Osteoblast (primary cell): ENCODE measurements around the gene SNX10. TPM values are rescaled to one million over a fixed set of nuclear protein-coding genes. Genes with fewer than 3 reads are reported as not detected.

Source experiments
- DNase-seq: peaks from one replicate; pipeline ENCODE4 v3.0.0; 2011; ENCODE audit warnings: low spot score, mixed read lengths; ENCODE audit not compliant: insufficient read length; ENCODE audit errors: missing footprints
- H2AFZ ChIP-seq: 2 replicates; pipeline ENCODE4 v1.6.0; 2011; ENCODE audit warnings: mild to moderate bottlenecking, low read length
- H3K27ac ChIP-seq: 2 replicates; pipeline ENCODE4 v1.5.1; 2011; ENCODE audit warnings: mild to moderate bottlenecking, low read depth, low read length, moderate library complexity
- H3K27me3 ChIP-seq: 2 replicates; pipeline ENCODE4 v1.6.0; 2012; ENCODE audit warnings: mild to moderate bottlenecking, control low read depth, inconsistent platforms, low read length, moderate library complexity; ENCODE audit not compliant: insufficient read depth
- H3K36me3 ChIP-seq: 2 replicates; pipeline ENCODE4 v1.5.1; 2011; ENCODE audit warnings: mild to moderate bottlenecking, low read length, control low read depth, moderate library complexity; ENCODE audit not compliant: insufficient read depth
- H3K4me1 ChIP-seq: 2 replicates; pipeline ENCODE4 v1.5.1; 2011; ENCODE audit warnings: mild to moderate bottlenecking, low read length, control low read depth, moderate library complexity; ENCODE audit not compliant: insufficient read depth
- H3K4me2 ChIP-seq: 2 replicates; pipeline ENCODE4 v1.6.0; 2011; ENCODE audit warnings: mild to moderate bottlenecking, low read length; ENCODE audit not compliant: insufficient read depth
- H3K4me3 ChIP-seq: fragments of 200-600 bp; sonication (generic); 3 replicates; pipeline ENCODE4 v1.5.1; 2012; ENCODE audit warnings: mild to moderate bottlenecking, low read length, inconsistent platforms; ENCODE audit not compliant: insufficient read depth
- H3K79me2 ChIP-seq: 2 replicates; pipeline ENCODE4 v1.6.0; 2012; ENCODE audit warnings: mild to moderate bottlenecking, low read length, control low read depth, inconsistent platforms; ENCODE audit not compliant: insufficient read depth
- H3K9me3 ChIP-seq: 2 replicates; pipeline ENCODE4 v1.5.1; 2011; ENCODE audit warnings: low read depth, low read length, control low read depth
- H4K20me1 ChIP-seq: 2 replicates; pipeline ENCODE4 v1.6.0; 2012; ENCODE audit warnings: mild to moderate bottlenecking, low read length, control low read depth; ENCODE audit not compliant: insufficient read depth
- CTCF ChIP-seq: IDR thresholded peaks from 2 replicates; pipeline ENCODE4 v1.5.1; 2011; ENCODE audit warnings: mild to moderate bottlenecking, low read depth, low read length, moderate library complexity; ENCODE audit errors: extremely low read depth
- total RNA-seq: library from RNA; depleted of rRNA; stranded (reverse); fragments of >200 nt; gene quantifications from 2 replicates; pipeline ENCODE4 v1.2.3, GENCODE V29; 2012

Gene SNX10
- total RNA-seq, 1 donor = 0.72 TPM

DNA sequence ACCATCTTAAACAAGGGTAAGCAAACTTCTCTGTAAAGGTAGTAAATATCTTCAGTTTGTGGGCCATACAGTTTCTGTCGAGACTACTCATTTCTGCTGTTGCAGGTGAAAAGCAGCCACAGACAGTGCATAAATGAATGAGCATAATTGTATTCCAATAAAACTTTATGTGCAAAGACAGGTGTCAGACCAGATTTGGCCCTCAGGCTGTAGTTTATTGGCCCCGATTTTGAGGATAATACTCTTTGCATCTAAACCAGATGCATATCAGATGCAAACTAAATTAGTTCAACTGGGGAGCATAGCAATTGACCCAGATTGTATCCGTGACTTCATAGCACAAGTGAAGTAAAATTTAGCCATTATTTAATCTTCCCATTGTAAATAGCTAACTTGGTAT is 70.0 kb downstream of the SNX10 start:
- peaks cover 10% of the 10 kb centered on the region for H3K27me3 ChIP-seq

GRCh38 chr7:26363465-26363864 is 71.8 kb downstream of the SNX10 start:
- Histone ChIP-seq H3K79me2 (no peaks in the 10 kb centered on the region), H3K4me2 (no peak overlapping the region), H4K20me1 (no peaks in the 10 kb centered on the region)

More for the DNA sequence above, 70.0 kb downstream of the SNX10 start:
- Histone ChIP-seq H2AFZ (no peak overlapping the region), H3K9me3 (no peaks in the 10 kb centered on the region), H4K20me1 (no peaks in the 10 kb centered on the region), H3K4me3 (no peak overlapping the region), H3K79me2 (no peaks in the 10 kb centered on the region), H3K27ac (no peak overlapping the region), H3K4me2 (no peak overlapping the region), H3K4me1 (no peaks in the 10 kb centered on the region), H3K36me3 (no peaks in the 10 kb centered on the region)
- no peak for TF ChIP-seq CTCF
- DNase-seq = no peak

GRCh38 chr7:26365077-26365900 is 73.6 kb downstream of the SNX10 start:
- H3K4me1 ChIP-seq = no peaks in the 10 kb centered on the region
- no peaks in the 10 kb centered on the region for H3K79me2 ChIP-seq
- H2AFZ ChIP-seq = no peak overlapping the region
- no peaks in the 10 kb centered on the region for H3K36me3 ChIP-seq
- H4K20me1 ChIP-seq = no peaks in the 10 kb centered on the region
- H3K27ac ChIP-seq = no peak overlapping the region
- no peak overlapping the region for H3K4me2 ChIP-seq
- H3K27me3 ChIP-seq = peaks cover 14% of the 10 kb centered on the region
- H3K4me3 ChIP-seq = no peak overlapping the region
- peak; percentile 75 for TF ChIP-seq CTCF
- H3K9me3 ChIP-seq = no peaks in the 10 kb centered on the region
- DNase-seq = no peak

More at GRCh38 chr7:26363465-26363864, 71.8 kb downstream of the SNX10 start:
- no peak for DNase-seq
- H3K27ac ChIP-seq = no peak overlapping the region
- H3K4me3 ChIP-seq = no peak overlapping the region
- H3K9me3 ChIP-seq = no peaks in the 10 kb centered on the region
- no peak for TF ChIP-seq CTCF
- no peak overlapping the region for H2AFZ ChIP-seq
- H3K4me1 ChIP-seq = no peaks in the 10 kb centered on the region
- no peaks in the 10 kb centered on the region for H3K36me3 ChIP-seq
- peaks cover 10% of the 10 kb centered on the region for H3K27me3 ChIP-seq

DNA sequence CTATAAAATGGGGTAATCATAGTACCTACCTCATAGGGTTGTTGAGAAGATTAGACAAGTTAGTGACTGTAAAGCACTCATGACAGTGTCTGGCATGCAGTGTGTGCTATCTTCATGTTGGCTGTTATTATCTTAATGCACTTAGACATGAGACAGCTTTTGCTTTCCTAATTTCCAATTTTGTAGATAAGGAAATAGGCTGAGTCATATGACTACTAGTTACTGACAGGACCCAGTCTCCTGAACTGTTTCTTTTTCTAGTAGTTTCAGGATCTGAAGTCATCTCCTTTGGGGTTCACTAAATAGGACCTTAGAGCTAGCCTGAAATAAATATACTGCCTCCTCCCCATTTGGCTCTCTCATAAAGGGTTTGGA is 74.2 kb downstream of the SNX10 start:
- no peaks in the 10 kb centered on the region for H3K9me3 ChIP-seq
- H4K20me1 ChIP-seq = no peaks in the 10 kb centered on the region
- no peak overlapping the region for H3K4me2 ChIP-seq
- no peak overlapping the region for H3K27ac ChIP-seq
- H3K36me3 ChIP-seq = no peaks in the 10 kb centered on the region
- H2AFZ ChIP-seq = no peak overlapping the region
- H3K27me3 ChIP-seq = peaks cover 20% of the 10 kb centered on the region
- no peak overlapping the region for H3K4me3 ChIP-seq
- no peak for DNase-seq
- TF ChIP-seq CTCF = no peak
- no peaks in the 10 kb centered on the region for H3K79me2 ChIP-seq
- no peaks in the 10 kb centered on the region for H3K4me1 ChIP-seq
